Smooth muscle cell (in vitro differentiated cells): Measurements from ENCODE around the gene BMP6. TPM values are rescaled to one million over a fixed set of nuclear protein-coding genes. Genes with fewer than 3 reads are reported as not detected.

Experiments
- DNase-seq: peaks from one replicate; lab custom pipeline; 2025; ENCODE audit not compliant: unreplicated experiment; lab: John Stamatoyannopoulos, UW
- H2AFZ ChIP-seq: fragments of 200-600 bp; sonication (generic); 2 replicates; pipeline ENCODE4 v1.6.0; 2016; ENCODE audit warnings: antibody characterized with exemption, low read depth, mild to moderate bottlenecking
- H3F3A ChIP-seq: fragments of 200-600 bp; sonication (generic); 2 replicates; pipeline ENCODE4 v1.6.0; 2017; ENCODE audit warnings: antibody characterized with exemption, low read depth
- H3K27ac ChIP-seq: fragments of 200-600 bp; sonication (generic); 2 replicates; pipeline ENCODE4 v1.5.1; 2016; ENCODE audit warnings: low read depth, mild to moderate bottlenecking
- H3K27me3 ChIP-seq: fragments of 200-600 bp; sonication (generic); 2 replicates; pipeline ENCODE4 v1.6.1; 2016; ENCODE audit warnings: low read depth, mild to moderate bottlenecking
- H3K36me3 ChIP-seq: fragments of 200-600 bp; sonication (generic); 2 replicates; pipeline ENCODE4 v1.5.1; 2016; ENCODE audit warnings: low read depth
- H3K4me1 ChIP-seq: fragments of 200-600 bp; sonication (generic); 2 replicates; pipeline ENCODE4 v1.5.1; 2016; ENCODE audit warnings: low read depth
- H3K4me2 ChIP-seq: fragments of 200-600 bp; sonication (generic); 2 replicates; pipeline ENCODE4 v1.6.0; 2016; ENCODE audit warnings: mild to moderate bottlenecking
- H3K4me3 ChIP-seq: fragments of 200-600 bp; sonication (generic); 2 replicates; pipeline ENCODE4 v1.5.1; 2016; ENCODE audit warnings: mild to moderate bottlenecking
- H3K79me2 ChIP-seq: fragments of 200-600 bp; sonication (generic); 2 replicates; pipeline ENCODE4 v1.6.0; 2016; ENCODE audit warnings: low read depth, mild to moderate bottlenecking
- H3K9ac ChIP-seq: fragments of 200-600 bp; sonication (generic); 2 replicates; pipeline ENCODE4 v1.6.0; 2016; ENCODE audit warnings: low read depth
- H3K9me3 ChIP-seq: fragments of 200-600 bp; sonication (generic); replicated peaks from 2 replicates; pipeline ENCODE4 v1.5.1; 2016; ENCODE audit warnings: low read depth
- H4K20me1 ChIP-seq: fragments of 200-600 bp; sonication (generic); 2 replicates; pipeline ENCODE4 v1.6.0; 2016; ENCODE audit warnings: low read depth
- WGBS: methylation state at CpG from one replicate; pipeline ENCODE4 v1.1.7; 2016; ENCODE audit warnings: low lambda C conversion rate; 5-methylcytosine and 5-hydroxymethylcytosine counted together
- polyA plus RNA-seq: library from polyadenylated mRNA; unstranded; fragments of >200 nt; fragmentation: Nextera tagmentation; extraction: Ambion mirVana; gene quantifications from 2 replicates; pipeline ENCODE4 v1.2.1, GENCODE V29; 2016
- total RNA-seq: library from RNA; depleted of rRNA; stranded (reverse); fragments of >200 nt; gene quantifications from 2 replicates; pipeline ENCODE4 v1.2.3, GENCODE V29; 2014
- TF ChIP-seq, protein P1 (sequence below): fragments of 200-600 bp; sonication (generic); IDR thresholded peaks from 2 replicates; pipeline ENCODE4 v1.5.1; 2017; ENCODE audit warnings: borderline replicate concordance, mild to moderate bottlenecking, antibody characterized with exemption; ENCODE audit not compliant: insufficient read depth, poor library complexity, severe bottlenecking

BMP6 gene
- total and polyA plus RNA-seq, 2 experiments from 2014 or later: 14.5 to 17.0 TPM

- Histone ChIP-seq H3K27me3 (no peaks in the 10 kb centered on the region), H3K4me1 (peaks cover 7% of the 10 kb centered on the region), H3K9ac (no peak overlapping the region), H3F3A (peaks cover 9% of the 10 kb centered on the region), H3K36me3 (peaks cover 10% of the 10 kb centered on the region), H3K9me3 (no peaks in the 10 kb centered on the region), H2AFZ (no peak overlapping the region), H3K79me2 (peaks cover 40% of the 10 kb centered on the region), H3K27ac (no peak overlapping the region), H3K4me2 (no peak overlapping the region), H4K20me1 (peaks cover 99% of the 10 kb centered on the region), H3K4me3 (no peak overlapping the region)
- 94% methylated on average over 8 of the region's 8 CpGs for WGBS
- no peak for DNase-seq
- TF ChIP-seq, protein P1, sequence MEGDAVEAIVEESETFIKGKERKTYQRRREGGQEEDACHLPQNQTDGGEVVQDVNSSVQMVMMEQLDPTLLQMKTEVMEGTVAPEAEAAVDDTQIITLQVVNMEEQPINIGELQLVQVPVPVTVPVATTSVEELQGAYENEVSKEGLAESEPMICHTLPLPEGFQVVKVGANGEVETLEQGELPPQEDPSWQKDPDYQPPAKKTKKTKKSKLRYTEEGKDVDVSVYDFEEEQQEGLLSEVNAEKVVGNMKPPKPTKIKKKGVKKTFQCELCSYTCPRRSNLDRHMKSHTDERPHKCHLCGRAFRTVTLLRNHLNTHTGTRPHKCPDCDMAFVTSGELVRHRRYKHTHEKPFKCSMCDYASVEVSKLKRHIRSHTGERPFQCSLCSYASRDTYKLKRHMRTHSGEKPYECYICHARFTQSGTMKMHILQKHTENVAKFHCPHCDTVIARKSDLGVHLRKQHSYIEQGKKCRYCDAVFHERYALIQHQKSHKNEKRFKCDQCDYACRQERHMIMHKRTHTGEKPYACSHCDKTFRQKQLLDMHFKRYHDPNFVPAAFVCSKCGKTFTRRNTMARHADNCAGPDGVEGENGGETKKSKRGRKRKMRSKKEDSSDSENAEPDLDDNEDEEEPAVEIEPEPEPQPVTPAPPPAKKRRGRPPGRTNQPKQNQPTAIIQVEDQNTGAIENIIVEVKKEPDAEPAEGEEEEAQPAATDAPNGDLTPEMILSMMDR: no peak
These were observed 176.3 kb downstream of the BMP6 start for GRCh38 chr6:7902221-7902620.

DNA sequence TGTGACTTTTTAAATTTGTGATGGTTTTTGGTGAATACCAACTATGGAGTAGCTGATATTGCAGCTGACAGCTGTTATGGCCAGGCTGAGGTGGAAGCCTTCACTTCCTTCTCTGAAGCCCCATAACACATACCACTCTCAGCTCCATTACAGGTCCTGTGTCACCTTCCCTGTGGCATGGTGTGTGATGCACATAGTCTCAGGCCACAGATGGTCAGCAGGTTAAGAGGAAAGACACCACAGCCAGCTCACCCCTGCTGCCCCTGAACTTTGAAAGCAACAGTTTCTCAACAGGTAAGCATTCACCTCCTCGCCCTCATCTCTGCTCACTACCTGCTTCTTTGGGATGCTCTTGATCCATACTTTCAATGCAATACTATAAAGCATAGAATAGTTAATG is 177.0 kb downstream of the BMP6 start:
- peaks cover 7% of the 10 kb centered on the region for H3K4me1 ChIP-seq
- H3K27ac ChIP-seq: no peak overlapping the region
- H3K27me3 ChIP-seq: no peaks in the 10 kb centered on the region
- H3K9me3 ChIP-seq: no peaks in the 10 kb centered on the region
- 100% methylated on average over 1 of the region's 1 CpG for WGBS
- H3K36me3 ChIP-seq: peaks cover 10% of the 10 kb centered on the region
- H3F3A ChIP-seq: peaks cover 9% of the 10 kb centered on the region
- H4K20me1 ChIP-seq: peaks cover 99% of the 10 kb centered on the region
- no peak overlapping the region for H3K4me3 ChIP-seq
- no peak overlapping the region for H3K4me2 ChIP-seq
- no peak for DNase-seq
- no peak overlapping the region for H2AFZ ChIP-seq
- peaks cover 44% of the 10 kb centered on the region for H3K79me2 ChIP-seq
- H3K9ac ChIP-seq: no peak overlapping the region
- TF ChIP-seq, protein P1: no peak

DNA sequence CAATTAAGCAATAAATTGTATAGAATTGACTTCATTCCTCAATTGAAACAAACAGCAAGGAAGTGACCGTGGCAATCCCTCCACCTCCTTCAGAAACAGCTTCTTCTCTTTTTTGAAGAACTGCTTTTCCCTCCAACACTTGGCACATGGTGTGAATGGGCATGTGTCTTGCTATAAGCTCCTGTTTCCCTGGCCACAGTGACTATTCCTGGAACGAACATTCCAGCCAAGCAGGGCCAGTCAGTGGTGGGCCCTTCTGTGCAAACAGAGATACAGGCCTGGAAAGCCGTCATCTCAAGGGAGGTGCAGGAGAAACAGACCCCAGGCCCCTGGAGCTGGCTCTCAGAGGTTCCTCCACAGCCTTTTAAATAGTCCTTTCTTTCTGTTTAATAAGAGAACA is 177.8 kb downstream of the BMP6 start:
- Histone ChIP-seq H3K4me1 (peaks cover 7% of the 10 kb centered on the region), H3F3A (peaks cover 9% of the 10 kb centered on the region), H3K27ac (no peak overlapping the region), H3K27me3 (no peaks in the 10 kb centered on the region), H3K4me2 (no peak overlapping the region), H3K9me3 (no peaks in the 10 kb centered on the region), H2AFZ (no peak overlapping the region), H3K9ac (no peak overlapping the region), H3K36me3 (peaks cover 10% of the 10 kb centered on the region), H4K20me1 (peaks cover 99% of the 10 kb centered on the region), H3K79me2 (peaks cover 52% of the 10 kb centered on the region), H3K4me3 (no peak overlapping the region)
- TF ChIP-seq, protein P1: no peak
- WGBS: 96% methylated on average over 3 of the region's 3 CpGs
- no peak for DNase-seq

DNA sequence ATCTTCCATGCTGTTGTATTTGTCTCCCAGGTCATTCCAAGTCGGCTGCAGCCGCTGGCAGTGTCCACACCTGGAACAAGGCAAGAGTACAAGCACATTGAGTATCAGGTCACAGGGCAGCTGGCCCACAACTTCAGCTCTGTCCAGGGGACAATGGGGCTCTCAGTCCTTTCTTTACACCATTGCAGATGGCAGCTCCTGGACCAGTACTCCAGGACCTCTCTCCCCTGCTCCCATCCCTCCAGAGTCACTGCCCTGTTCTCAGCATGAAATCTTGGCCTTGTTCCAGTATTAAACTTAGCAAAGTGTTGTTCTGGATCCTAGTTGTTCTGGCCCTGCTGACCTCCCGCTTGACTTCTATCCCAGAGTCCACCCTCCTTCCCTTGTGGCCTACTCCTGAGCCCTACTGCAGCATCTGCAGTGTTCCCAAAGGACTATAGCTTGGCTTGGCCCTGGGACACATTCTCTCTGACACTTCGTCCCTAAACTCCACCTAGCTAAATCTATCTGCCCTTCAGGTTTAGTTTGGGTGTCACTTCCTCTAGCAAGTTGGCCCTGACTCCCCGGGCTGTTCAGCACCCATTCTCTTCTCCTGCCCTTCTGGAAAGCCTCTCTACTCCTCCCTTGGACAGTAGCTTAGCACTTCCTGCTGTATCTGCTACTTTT is 178.9 kb downstream of the BMP6 start:
- no peak overlapping the region for H3K27ac ChIP-seq
- peaks cover 9% of the 10 kb centered on the region for H3F3A ChIP-seq
- no peak overlapping the region for H3K4me2 ChIP-seq
- no peaks in the 10 kb centered on the region for H3K27me3 ChIP-seq
- H4K20me1 ChIP-seq: peaks cover 100% of the 10 kb centered on the region
- H3K9ac ChIP-seq: no peak overlapping the region
- TF ChIP-seq, protein P1: no peak
- no peak overlapping the region for H2AFZ ChIP-seq
- peaks cover 10% of the 10 kb centered on the region for H3K36me3 ChIP-seq
- WGBS: 96% methylated on average over 5 of the region's 5 CpGs
- H3K79me2 ChIP-seq: peaks cover 63% of the 10 kb centered on the region
- no peak for DNase-seq
- H3K4me3 ChIP-seq: no peak overlapping the region
- H3K4me1 ChIP-seq: peaks cover 12% of the 10 kb centered on the region
- no peaks in the 10 kb centered on the region for H3K9me3 ChIP-seq
